ENCODE results near the gene OSBPL5.

Gene OSBPL5

GRCh38 chr11:3136546-3137455 lies 28.3 kb downstream of the OSBPL5 start:
- Mint-ChIP-seq H3K27ac (no peak overlapping the region), H3K4me3 (no peak overlapping the region), H3K4me1 (ENCODE audit: low read depth) (no peaks in the 10 kb centered on the region), H3K27me3 (ENCODE audit: low read depth) (no peaks in the 10 kb centered on the region), H3K9me3 (no peaks in the 10 kb centered on the region), H3K36me3 (ENCODE audit: low read depth) (no peaks in the 10 kb centered on the region)
- DNase-seq (ENCODE audit: low spot score): no peak

- Mint-ChIP-seq H3K27ac (no peak overlapping the region), H3K9me3 (no peaks in the 10 kb centered on the region), H3K4me3 (no peak overlapping the region), H3K27me3 (ENCODE audit: low read depth) (no peaks in the 10 kb centered on the region), H3K36me3 (ENCODE audit: low read depth) (no peaks in the 10 kb centered on the region), H3K4me1 (ENCODE audit: low read depth) (no peaks in the 10 kb centered on the region)
- DNase-seq (ENCODE audit: low spot score): no peak
These were observed 29.3 kb downstream of the OSBPL5 start for GRCh38 chr11:3135481-3136440.

- no peaks in the 10 kb centered on the region for H3K4me1 Mint-ChIP-seq (ENCODE audit: low read depth)
These were observed 30.2 kb downstream of the OSBPL5 start for GRCh38 chr11:3134651-3135480.

DNA sequence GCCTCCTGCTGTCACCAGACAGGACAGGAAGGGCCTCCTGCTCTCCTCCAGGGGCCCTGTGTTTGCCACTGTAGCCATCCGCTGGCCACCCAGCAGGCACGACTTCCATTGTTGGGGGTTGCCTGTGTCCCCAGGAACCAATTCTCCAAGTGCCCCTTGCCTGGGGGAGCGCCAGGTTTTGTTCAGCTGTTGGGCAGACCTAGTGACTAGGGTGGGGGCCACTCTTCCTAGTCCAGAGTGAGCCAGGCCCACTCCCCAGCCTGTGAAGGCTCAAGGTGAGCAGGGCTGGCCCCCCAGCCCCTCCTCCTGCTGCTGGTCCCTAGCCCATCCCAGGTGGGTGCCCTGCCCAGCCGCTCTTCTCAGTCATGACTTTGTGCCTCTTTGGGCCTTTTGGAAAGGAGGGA lies 30.9 kb downstream of the OSBPL5 start:
- H3K9me3 Mint-ChIP-seq: no peaks in the 10 kb centered on the region
- H3K4me3 Mint-ChIP-seq: no peak overlapping the region
- no peaks in the 10 kb centered on the region for H3K4me1 Mint-ChIP-seq (ENCODE audit: low read depth)
- no peak overlapping the region for H3K27ac Mint-ChIP-seq
- no peaks in the 10 kb centered on the region for H3K27me3 Mint-ChIP-seq (ENCODE audit: low read depth)
- H3K36me3 Mint-ChIP-seq (ENCODE audit: low read depth): no peaks in the 10 kb centered on the region
- no peak for DNase-seq (ENCODE audit: low spot score)

More at GRCh38 chr11:3134651-3135480, 30.2 kb downstream of the OSBPL5 start:
- Mint-ChIP-seq H3K4me3 (no peak overlapping the region), H3K27me3 (ENCODE audit: low read depth) (no peaks in the 10 kb centered on the region), H3K27ac (no peak overlapping the region), H3K9me3 (no peaks in the 10 kb centered on the region), H3K36me3 (ENCODE audit: low read depth) (no peaks in the 10 kb centered on the region)
- DNase-seq (ENCODE audit: low spot score): no peak

GRCh38 chr11:3133261-3134217 lies 31.6 kb downstream of the OSBPL5 start:
- Mint-ChIP-seq H3K4me3 (no peak overlapping the region), H3K27me3 (ENCODE audit: low read depth) (no peaks in the 10 kb centered on the region), H3K9me3 (no peaks in the 10 kb centered on the region), H3K4me1 (ENCODE audit: low read depth) (no peaks in the 10 kb centered on the region), H3K27ac (no peak overlapping the region), H3K36me3 (ENCODE audit: low read depth) (no peaks in the 10 kb centered on the region)
- DNase-seq (ENCODE audit: low spot score): no peak

DNA sequence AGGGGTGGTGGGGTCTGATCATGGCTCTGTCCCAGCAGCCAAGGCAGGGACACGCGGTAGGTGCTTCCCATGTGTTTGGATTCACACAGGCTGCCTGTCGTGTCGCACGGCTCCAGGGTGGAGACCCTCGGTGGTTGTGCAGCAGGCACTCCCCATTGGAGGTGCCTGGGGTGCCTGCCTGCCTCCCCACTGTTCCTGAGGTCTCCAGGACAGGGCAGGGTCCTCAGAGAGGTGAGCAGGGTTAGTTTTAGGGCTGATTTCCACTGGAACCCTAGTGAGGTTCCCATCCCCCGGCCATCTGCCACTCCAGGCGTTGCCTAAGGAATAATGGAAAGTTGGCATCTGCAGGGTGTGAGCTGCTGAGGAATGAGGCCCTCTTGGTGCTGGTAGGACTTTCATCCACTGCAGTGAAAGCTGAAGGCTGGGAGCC lies 32.3 kb downstream of the OSBPL5 start:
- Mint-ChIP-seq H3K4me3 (no peak overlapping the region), H3K9me3 (no peaks in the 10 kb centered on the region), H3K27me3 (ENCODE audit: low read depth) (no peaks in the 10 kb centered on the region), H3K27ac (no peak overlapping the region), H3K4me1 (ENCODE audit: low read depth) (no peaks in the 10 kb centered on the region), H3K36me3 (ENCODE audit: low read depth) (no peaks in the 10 kb centered on the region)
- no peak for DNase-seq (ENCODE audit: low spot score)

- DNase-seq (ENCODE audit: low spot score): no peak
- no peaks in the 10 kb centered on the region for H3K9me3 Mint-ChIP-seq
- H3K4me3 Mint-ChIP-seq: no peak overlapping the region
- H3K36me3 Mint-ChIP-seq (ENCODE audit: low read depth): no peaks in the 10 kb centered on the region
- H3K27ac Mint-ChIP-seq: no peak overlapping the region
- H3K27me3 Mint-ChIP-seq (ENCODE audit: low read depth): no peaks in the 10 kb centered on the region
- H3K4me1 Mint-ChIP-seq (ENCODE audit: low read depth): no peaks in the 10 kb centered on the region
These were observed 32.8 kb downstream of the OSBPL5 start for GRCh38 chr11:3132271-3132781.

- Mint-ChIP-seq H3K27me3 (ENCODE audit: low read depth) (no peaks in the 10 kb centered on the region), H3K27ac (no peak overlapping the region), H3K4me3 (no peak overlapping the region), H3K9me3 (no peaks in the 10 kb centered on the region), H3K4me1 (ENCODE audit: low read depth) (no peaks in the 10 kb centered on the region), H3K36me3 (ENCODE audit: low read depth) (no peaks in the 10 kb centered on the region)
- no peak for DNase-seq (ENCODE audit: low spot score)
These were observed 33.7 kb downstream of the OSBPL5 start for GRCh38 chr11:3131330-3131941.

DNA sequence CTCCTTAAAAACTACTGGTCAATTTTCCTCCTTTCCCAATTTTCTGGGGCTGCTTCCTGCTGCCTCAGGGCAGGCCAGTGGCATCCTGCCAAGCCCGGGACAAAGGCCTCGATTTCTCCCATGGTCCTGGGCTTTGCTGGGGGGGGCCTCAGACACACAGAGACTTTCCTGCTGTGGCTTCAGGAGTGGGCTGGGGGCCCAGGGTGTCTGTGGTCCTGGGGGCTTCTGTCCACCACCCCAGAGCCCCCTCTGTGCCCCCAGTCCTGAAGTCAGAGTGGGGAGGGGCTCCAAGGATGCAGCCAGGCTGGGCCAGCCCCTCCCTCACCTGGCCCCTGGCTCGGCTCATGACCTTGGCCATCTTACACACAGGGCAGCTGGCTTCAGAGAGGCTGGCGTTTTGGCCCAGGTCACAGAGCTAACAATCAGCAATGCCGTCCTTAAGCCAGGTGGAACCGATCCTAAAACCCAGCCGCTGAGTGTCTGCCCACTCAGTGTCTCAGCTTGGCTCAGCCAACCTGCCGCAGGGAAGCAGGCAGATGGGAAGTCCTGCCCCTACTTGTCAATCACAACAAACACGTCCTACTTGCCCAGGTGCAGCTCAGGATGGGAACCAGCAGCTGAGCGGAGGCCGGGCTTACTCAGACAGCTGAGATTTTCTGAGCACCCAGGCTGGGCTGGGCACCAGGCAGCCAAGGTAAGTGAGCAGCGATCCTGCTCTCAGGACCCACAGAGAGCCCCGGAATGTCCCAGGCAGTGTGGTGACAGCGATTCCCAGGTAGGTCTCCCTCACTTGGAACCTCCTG lies 34.6 kb downstream of the OSBPL5 start:
- no peaks in the 10 kb centered on the region for H3K4me1 Mint-ChIP-seq (ENCODE audit: low read depth)
- no peaks in the 10 kb centered on the region for H3K36me3 Mint-ChIP-seq (ENCODE audit: low read depth)
- H3K27me3 Mint-ChIP-seq (ENCODE audit: low read depth): no peaks in the 10 kb centered on the region
- no peaks in the 10 kb centered on the region for H3K9me3 Mint-ChIP-seq
- H3K4me3 Mint-ChIP-seq: no peak overlapping the region
- H3K27ac Mint-ChIP-seq: no peak overlapping the region
- DNase-seq (ENCODE audit: low spot score): no peak

GRCh38 chr11:3129591-3130268 lies 35.4 kb downstream of the OSBPL5 start:
- Mint-ChIP-seq H3K27me3 (ENCODE audit: low read depth) (no peaks in the 10 kb centered on the region), H3K9me3 (no peaks in the 10 kb centered on the region), H3K4me3 (no peak overlapping the region), H3K4me1 (ENCODE audit: low read depth) (no peaks in the 10 kb centered on the region), H3K36me3 (ENCODE audit: low read depth) (no peaks in the 10 kb centered on the region), H3K27ac (no peak overlapping the region)
- no peak for DNase-seq (ENCODE audit: low spot score)

DNA sequence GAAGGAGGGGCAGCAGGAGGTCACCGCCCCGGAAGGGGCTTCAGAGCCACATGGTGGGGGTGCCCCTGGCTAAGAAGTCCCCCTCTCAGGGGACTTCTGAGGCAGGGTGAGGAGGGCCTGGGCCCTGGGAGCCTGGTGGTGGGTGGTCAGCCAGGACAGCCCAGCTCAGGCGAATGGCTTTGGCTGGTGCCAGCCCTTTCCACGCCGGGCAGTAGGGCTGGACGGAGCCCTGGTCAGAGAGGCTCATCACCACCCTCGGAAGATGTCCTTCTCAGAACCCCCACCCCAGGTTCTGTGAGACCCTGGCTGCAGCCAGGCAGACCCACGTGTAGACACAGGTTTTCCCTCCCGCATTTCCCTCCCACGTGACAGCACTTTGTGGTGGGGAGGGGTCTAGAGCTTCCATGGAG lies 35.9 kb downstream of the OSBPL5 start:
- Mint-ChIP-seq H3K9me3 (no peaks in the 10 kb centered on the region), H3K36me3 (ENCODE audit: low read depth) (no peaks in the 10 kb centered on the region), H3K4me3 (no peak overlapping the region), H3K27ac (no peak overlapping the region), H3K4me1 (ENCODE audit: low read depth) (no peaks in the 10 kb centered on the region), H3K27me3 (ENCODE audit: low read depth) (no peaks in the 10 kb centered on the region)
- no peak for DNase-seq (ENCODE audit: low spot score)

All from T-helper 2 cell treated with Interferon-gamma antibody and Interleukin-4, amounts not matched to agents 5 μg/mL and 100 μg/mL, for 36 hours (primary cell).